Measurements from ENCODE around the gene GASK1A. TPM values are rescaled to one million over a fixed set of nuclear protein-coding genes. Genes with fewer than 3 reads are reported as not detected.

Gene GASK1A
- total RNA-seq, 1 donor from 2014 or later = 0.09 TPM

DNA sequence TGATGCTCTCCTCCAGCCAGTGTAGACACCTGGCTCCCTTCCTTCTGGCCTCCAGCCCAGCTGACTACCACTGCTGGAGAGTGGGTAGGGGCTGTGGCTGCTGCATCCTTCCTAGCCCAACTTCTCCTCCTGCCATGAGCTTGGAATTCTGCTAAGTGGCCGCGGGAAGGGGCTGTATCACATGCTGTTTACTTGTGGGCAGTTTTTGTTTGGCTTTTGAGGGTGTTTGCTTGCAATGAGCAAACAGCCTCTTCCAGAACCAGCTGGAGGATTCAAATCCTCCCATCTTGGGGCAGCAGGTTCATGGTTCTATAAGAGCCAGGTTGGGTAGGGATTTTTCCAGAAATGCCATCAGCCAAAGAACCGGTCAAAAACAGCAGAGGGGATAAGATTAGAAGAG lies 9.0 kb downstream of the GASK1A start:
- peaks cover 21% of the 10 kb centered on the region for H3K27me3 Mint-ChIP-seq (ENCODE audit: low read depth, unreplicated experiment)
- Histone ChIP-seq H3K36me3 (ENCODE audit: insufficient read depth, low read length) (no peaks in the 10 kb centered on the region), H3K79me2 (ENCODE audit: insufficient read depth, low read length) (no peaks in the 10 kb centered on the region), H4K20me1 (ENCODE audit: insufficient read depth, low read length) (no peaks in the 10 kb centered on the region), H3K27ac (ENCODE audit: low read depth, low read length) (no peak overlapping the region), H3K9me3 (ENCODE audit: insufficient read depth, low read depth, low read length) (no peaks in the 10 kb centered on the region), H3K27me3 (ENCODE audit: insufficient read depth, low read length) (no peaks in the 10 kb centered on the region), H2AFZ (ENCODE audit: low read depth, low read length) (no peak overlapping the region), H3K4me3 (ENCODE audit: insufficient read depth, low read depth, low read length) (no peak overlapping the region), H3K4me1 (ENCODE audit: insufficient read depth, low read length) (no peaks in the 10 kb centered on the region), H3K4me2 (ENCODE audit: low read length) (no peak overlapping the region), H3K9ac (ENCODE audit: low read length) (no peak overlapping the region)
- no peak overlapping the region for H3K4me3 Mint-ChIP-seq (ENCODE audit: unreplicated experiment)
- H3K4me1 Mint-ChIP-seq (ENCODE audit: low read depth, unreplicated experiment) = peaks cover 8% of the 10 kb centered on the region
- TF ChIP-seq, protein P1, sequence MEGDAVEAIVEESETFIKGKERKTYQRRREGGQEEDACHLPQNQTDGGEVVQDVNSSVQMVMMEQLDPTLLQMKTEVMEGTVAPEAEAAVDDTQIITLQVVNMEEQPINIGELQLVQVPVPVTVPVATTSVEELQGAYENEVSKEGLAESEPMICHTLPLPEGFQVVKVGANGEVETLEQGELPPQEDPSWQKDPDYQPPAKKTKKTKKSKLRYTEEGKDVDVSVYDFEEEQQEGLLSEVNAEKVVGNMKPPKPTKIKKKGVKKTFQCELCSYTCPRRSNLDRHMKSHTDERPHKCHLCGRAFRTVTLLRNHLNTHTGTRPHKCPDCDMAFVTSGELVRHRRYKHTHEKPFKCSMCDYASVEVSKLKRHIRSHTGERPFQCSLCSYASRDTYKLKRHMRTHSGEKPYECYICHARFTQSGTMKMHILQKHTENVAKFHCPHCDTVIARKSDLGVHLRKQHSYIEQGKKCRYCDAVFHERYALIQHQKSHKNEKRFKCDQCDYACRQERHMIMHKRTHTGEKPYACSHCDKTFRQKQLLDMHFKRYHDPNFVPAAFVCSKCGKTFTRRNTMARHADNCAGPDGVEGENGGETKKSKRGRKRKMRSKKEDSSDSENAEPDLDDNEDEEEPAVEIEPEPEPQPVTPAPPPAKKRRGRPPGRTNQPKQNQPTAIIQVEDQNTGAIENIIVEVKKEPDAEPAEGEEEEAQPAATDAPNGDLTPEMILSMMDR (IDR thresholded peaks at IDR 0.05; ENCODE audit: insufficient read depth, low read depth, low read length) = no peak
- no peak for TF ChIP-seq EZH2 (IDR thresholded peaks at IDR 0.05; ENCODE audit: insufficient read depth, low read length)
- H3K9me3 Mint-ChIP-seq (ENCODE audit: unreplicated experiment) = no peaks in the 10 kb centered on the region
- FAIRE-seq (no peak), DNase-seq (ENCODE audit: low read depth) (no peak)
- H3K36me3 Mint-ChIP-seq (ENCODE audit: low read depth, unreplicated experiment) = no peaks in the 10 kb centered on the region
- no peak overlapping the region for H3K27ac Mint-ChIP-seq (ENCODE audit: unreplicated experiment)

DNA sequence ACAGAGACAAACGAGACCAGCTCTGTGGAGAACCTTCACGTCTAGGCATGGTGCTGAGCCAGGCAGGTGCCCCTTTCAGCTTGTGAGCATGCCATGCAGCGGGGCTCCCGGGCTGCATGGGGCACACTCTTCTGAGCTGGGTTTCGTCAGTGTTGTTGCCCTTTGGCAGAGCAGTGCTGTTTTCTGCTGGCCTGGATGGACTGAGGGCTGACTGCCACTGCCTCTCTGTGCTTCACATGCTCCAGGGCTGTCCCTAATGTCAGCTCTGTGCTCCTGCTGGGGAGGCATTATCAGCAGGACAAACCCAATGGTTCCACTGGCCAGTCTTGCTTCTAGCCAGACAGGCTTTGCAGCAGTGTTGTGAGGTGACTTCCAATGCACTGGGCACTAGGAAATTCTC lies 9.5 kb downstream of the GASK1A start:
- Mint-ChIP-seq H3K27ac (ENCODE audit: unreplicated experiment) (no peak overlapping the region), H3K4me1 (ENCODE audit: low read depth, unreplicated experiment) (peaks cover 8% of the 10 kb centered on the region), H3K36me3 (ENCODE audit: low read depth, unreplicated experiment) (no peaks in the 10 kb centered on the region), H3K9me3 (ENCODE audit: unreplicated experiment) (no peaks in the 10 kb centered on the region), H3K27me3 (ENCODE audit: low read depth, unreplicated experiment) (peaks cover 19% of the 10 kb centered on the region), H3K4me3 (ENCODE audit: unreplicated experiment) (no peak overlapping the region)
- Histone ChIP-seq H3K4me2 (ENCODE audit: low read length) (no peak overlapping the region), H3K4me1 (ENCODE audit: insufficient read depth, low read length) (no peaks in the 10 kb centered on the region), H3K27me3 (ENCODE audit: insufficient read depth, low read length) (no peaks in the 10 kb centered on the region), H3K79me2 (ENCODE audit: insufficient read depth, low read length) (no peaks in the 10 kb centered on the region), H4K20me1 (ENCODE audit: insufficient read depth, low read length) (no peaks in the 10 kb centered on the region), H3K9me3 (ENCODE audit: insufficient read depth, low read depth, low read length) (no peaks in the 10 kb centered on the region), H3K27ac (ENCODE audit: low read depth, low read length) (no peak overlapping the region), H3K9ac (ENCODE audit: low read length) (no peak overlapping the region), H3K4me3 (ENCODE audit: insufficient read depth, low read depth, low read length) (no peak overlapping the region), H2AFZ (ENCODE audit: low read depth, low read length) (no peak overlapping the region), H3K36me3 (ENCODE audit: insufficient read depth, low read length) (no peaks in the 10 kb centered on the region)
- FAIRE-seq = no peak
- DNase-seq (ENCODE audit: low read depth) = no peak
- TF ChIP-seq, protein P1 (IDR thresholded peaks at IDR 0.05; ENCODE audit: insufficient read depth, low read depth, low read length) = no peak
- TF ChIP-seq EZH2 (IDR thresholded peaks at IDR 0.05; ENCODE audit: insufficient read depth, low read length) = no peak

DNA sequence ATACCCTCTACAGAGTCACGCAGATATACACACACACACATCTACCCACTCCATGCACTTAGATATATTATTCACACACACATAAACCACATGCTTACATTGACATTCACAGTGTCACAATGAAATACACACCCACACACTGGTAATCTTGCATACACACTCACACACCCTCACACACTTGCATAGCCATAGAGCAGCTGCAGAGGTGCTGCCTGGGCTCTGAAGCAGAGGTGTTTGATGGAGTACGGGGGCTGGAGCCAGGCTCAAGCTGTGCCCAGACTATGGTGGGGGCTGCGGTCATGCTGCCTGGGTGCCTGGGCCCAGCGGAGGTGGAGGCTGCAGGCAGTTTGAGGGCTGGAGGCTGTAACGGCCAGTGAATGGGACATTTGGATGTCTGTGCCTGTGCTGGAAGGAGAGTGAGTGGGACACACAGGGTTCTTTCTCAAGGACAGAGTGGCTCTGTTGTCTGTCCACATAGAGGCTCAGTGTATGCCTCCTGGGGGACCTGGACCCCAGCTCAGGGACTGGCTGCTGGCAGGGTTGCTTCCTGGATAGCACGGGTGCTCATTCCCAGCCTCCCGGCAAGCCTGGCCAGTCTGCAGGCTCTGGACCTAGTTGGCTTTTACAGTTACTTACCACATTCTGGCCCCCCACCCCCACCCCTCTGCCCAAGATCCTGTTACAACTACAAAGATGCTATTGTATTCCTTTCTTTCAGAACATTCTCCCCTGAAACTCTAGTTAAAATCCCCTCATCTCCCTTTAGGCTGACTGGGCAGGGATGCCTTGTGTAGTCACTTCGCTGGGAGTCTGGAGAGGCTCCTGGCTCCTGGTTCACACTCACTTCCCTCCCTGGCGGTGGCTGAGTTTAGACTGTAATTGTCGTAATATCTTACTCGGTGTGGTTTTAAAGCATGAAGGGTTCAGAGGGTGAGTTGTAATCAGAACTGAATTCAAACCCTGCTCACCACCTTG lies 12.5 kb downstream of the GASK1A start:
- no peaks in the 10 kb centered on the region for H3K36me3 ChIP-seq (ENCODE audit: insufficient read depth, low read length)
- Mint-ChIP-seq H3K4me1 (ENCODE audit: low read depth, unreplicated experiment) (peaks cover 8% of the 10 kb centered on the region), H3K4me3 (ENCODE audit: unreplicated experiment) (no peak overlapping the region), H3K36me3 (ENCODE audit: low read depth, unreplicated experiment) (no peaks in the 10 kb centered on the region), H3K9me3 (ENCODE audit: unreplicated experiment) (no peaks in the 10 kb centered on the region), H3K27ac (ENCODE audit: unreplicated experiment) (no peak overlapping the region), H3K27me3 (ENCODE audit: low read depth, unreplicated experiment) (peaks cover 14% of the 10 kb centered on the region)
- FAIRE-seq = no peak
- H3K9me3 ChIP-seq (ENCODE audit: insufficient read depth, low read depth, low read length) = no peaks in the 10 kb centered on the region
- no peak overlapping the region for H3K27ac ChIP-seq (ENCODE audit: low read depth, low read length)
- no peak overlapping the region for H3K4me2 ChIP-seq (ENCODE audit: low read length)
- H3K4me1 ChIP-seq (ENCODE audit: insufficient read depth, low read length) = no peaks in the 10 kb centered on the region
- H2AFZ ChIP-seq (ENCODE audit: low read depth, low read length) = no peak overlapping the region
- no peak overlapping the region for H3K4me3 ChIP-seq (ENCODE audit: insufficient read depth, low read depth, low read length)
- no peaks in the 10 kb centered on the region for H3K27me3 ChIP-seq (ENCODE audit: insufficient read depth, low read length)
- no peak for TF ChIP-seq EZH2 (IDR thresholded peaks at IDR 0.05; ENCODE audit: insufficient read depth, low read length)
- TF ChIP-seq, protein P1 (IDR thresholded peaks at IDR 0.05; ENCODE audit: insufficient read depth, low read depth, low read length) = no peak
- H3K79me2 ChIP-seq (ENCODE audit: insufficient read depth, low read length) = no peaks in the 10 kb centered on the region
- H4K20me1 ChIP-seq (ENCODE audit: insufficient read depth, low read length) = no peaks in the 10 kb centered on the region
- no peak overlapping the region for H3K9ac ChIP-seq (ENCODE audit: low read length)
- DNase-seq (ENCODE audit: low read depth) = peak; percentile 16

All from astrocyte (in vitro differentiated cells and primary cell).